IMR-90 (cell line): ENCODE measurements around the gene PTPRN2. TPM values are rescaled to one million over a fixed set of nuclear protein-coding genes. Genes with fewer than 3 reads are reported as not detected.

Experiments used
- ATAC-seq: fragments of 200-7000 bp; cut with Tn5 transposase; 2 replicates; pipeline ENCODE4 v1.9.1; 2020; ENCODE audit warnings: low read depth, mild to moderate bottlenecking, moderate library complexity
- BruUV-seq: library from RNA; stranded (reverse); fragments of 400-500 nt; replicated peaks from 2 replicates; lab custom pipeline; 2021; lab: Mats Ljungman, UMichigan
- CTCF ChIA-PET: fragments of 300-600 bp; formaldehyde crosslinking; extraction: SDS; loops from one replicate; lab custom pipeline; 2021; ENCODE audit warnings: antibody characterized with exemption; lab: Yijun Ruan, JAX
- POLR2A ChIA-PET: fragments of 300-600 bp; sonication (Branson Sonifier 250); formaldehyde crosslinking; loops from one replicate; lab custom pipeline; 2022; ENCODE audit warnings: antibody characterized with exemption; ENCODE audit not compliant: unreplicated experiment; lab: Charles Lee
- DNase-seq: peaks from one replicate; pipeline ENCODE4 v3.0.0; 2013
- H2AFZ ChIP-seq: replicated peaks from 2 replicates; pipeline ENCODE3; 2013; ENCODE audit warnings: low read length, mild to moderate bottlenecking; ENCODE audit not compliant: poor library complexity
- H2AK5ac ChIP-seq: 2 replicates; pipeline ENCODE4 v1.6.1; 2013; ENCODE audit warnings: low read depth, low read length, inconsistent platforms
- H2AK9ac ChIP-seq: replicated peaks from 2 replicates; pipeline ENCODE3; 2013; ENCODE audit warnings: mild to moderate bottlenecking, low read depth, low read length, moderate library complexity; ENCODE audit not compliant: poor library complexity
- H2BK120ac ChIP-seq: 2 replicates; pipeline ENCODE4 v1.6.1; 2013; ENCODE audit warnings: low read depth, low read length, inconsistent platforms
- H2BK15ac ChIP-seq: 3 replicates; pipeline ENCODE4 v1.6.1; 2013; ENCODE audit warnings: low read depth, low read length, inconsistent platforms
- H2BK20ac ChIP-seq: 2 replicates; pipeline ENCODE4 v1.6.1; 2013; ENCODE audit warnings: low read depth, mild to moderate bottlenecking, inconsistent platforms, low read length, moderate library complexity
- H2BK5ac ChIP-seq: 2 replicates; pipeline ENCODE4 v1.6.1; 2013; ENCODE audit warnings: mild to moderate bottlenecking, low read depth, low read length, inconsistent platforms; ENCODE audit not compliant: poor library complexity, severe bottlenecking
- H3K14ac ChIP-seq: replicated peaks from 2 replicates; pipeline ENCODE4 v1.6.1; 2013; ENCODE audit warnings: low read depth, low read length, inconsistent platforms
- H3K18ac ChIP-seq: 2 replicates; pipeline ENCODE4 v1.6.1; 2013; ENCODE audit warnings: low read depth, low read length, control low read depth
- H3K23ac ChIP-seq: 2 replicates; pipeline ENCODE4 v1.6.1; 2013; ENCODE audit warnings: low read depth, low read length, inconsistent platforms
- H3K27ac ChIP-seq: 2 replicates; pipeline ENCODE4 v1.5.1; 2013; ENCODE audit warnings: mild to moderate bottlenecking, control low read depth, low read length; ENCODE audit not compliant: insufficient read depth
- H3K27me3 ChIP-seq: 2 replicates; pipeline ENCODE4 v1.6.1; 2013; ENCODE audit warnings: low read length; ENCODE audit not compliant: control insufficient read depth, insufficient read depth
- H3K36me3 ChIP-seq: 2 replicates; pipeline ENCODE4 v1.6.1; 2013; ENCODE audit warnings: low read length, mixed read lengths; ENCODE audit not compliant: control insufficient read depth, insufficient read depth
- H3K4ac ChIP-seq: 2 replicates; pipeline ENCODE4 v1.6.1; 2013; ENCODE audit warnings: low read depth, low read length, inconsistent platforms
- H3K4me1 ChIP-seq: 2 replicates; pipeline ENCODE4 v1.6.1; 2013; ENCODE audit warnings: low read length, mixed read lengths; ENCODE audit not compliant: control insufficient read depth, insufficient read depth
- H3K4me2 ChIP-seq: 2 replicates; pipeline ENCODE4 v1.6.1; 2013; ENCODE audit warnings: low read depth, mild to moderate bottlenecking, control low read depth, low read length, moderate library complexity
- H3K4me3 ChIP-seq: 2 replicates; pipeline ENCODE4 v1.5.1; 2013; ENCODE audit warnings: low read depth, mild to moderate bottlenecking, control low read depth, low read length, moderate library complexity; ENCODE audit not compliant: insufficient read depth
- H3K56ac ChIP-seq: 2 replicates; pipeline ENCODE4 v1.6.1; 2013; ENCODE audit warnings: low read length, inconsistent platforms; ENCODE audit not compliant: insufficient read depth; ENCODE audit errors: extremely low read depth
- H3K79me1 ChIP-seq, 2 experiments: 2 replicates each; pipeline ENCODE4 v1.6.1; 2013; ENCODE audit warnings: low read length in 2 of 2, inconsistent platforms in 1 of 2, low read depth in 1 of 2
- H3K9ac ChIP-seq: 2 replicates; pipeline ENCODE4 v1.6.1; 2013; ENCODE audit warnings: low read depth, low read length, control low read depth
- H3K9me1 ChIP-seq: 2 replicates; pipeline ENCODE4 v1.6.1; 2013; ENCODE audit warnings: low read length, inconsistent platforms; ENCODE audit not compliant: insufficient read depth
- H3K9me3 ChIP-seq: 2 replicates; pipeline ENCODE4 v1.6.1; 2013; ENCODE audit warnings: low read length; ENCODE audit not compliant: control insufficient read depth, insufficient read depth
- H4K20me1 ChIP-seq: 2 replicates; pipeline ENCODE4 v1.6.1; 2013; ENCODE audit warnings: low read length, inconsistent platforms; ENCODE audit not compliant: insufficient read depth
- H4K5ac ChIP-seq: 2 replicates; pipeline ENCODE4 v1.6.1; 2013; ENCODE audit warnings: mild to moderate bottlenecking, low read depth, low read length, control low read depth
- H4K8ac ChIP-seq, 2 experiments: 2 replicates each; pipeline ENCODE4 v1.6.1; 2013; ENCODE audit warnings: low read depth in 2 of 2, low read length in 2 of 2, control low read depth in 1 of 2, inconsistent platforms in 1 of 2
- H4K91ac ChIP-seq: 2 replicates; pipeline ENCODE4 v1.6.1; 2013; ENCODE audit warnings: low read depth, low read length, inconsistent platforms; ENCODE audit not compliant: insufficient read depth
- BHLHE40 ChIP-seq: fragments of 150-350 bp; IDR thresholded peaks from 2 replicates; pipeline ENCODE4 v1.6.1; 2016; ENCODE audit warnings: mild to moderate bottlenecking, low read depth, low read length
- CEBPB ChIP-seq: IDR thresholded peaks from 2 replicates; pipeline ENCODE4 v1.6.1; 2012; ENCODE audit warnings: low read depth, low read length, improper control_type of control experiment
- CHD1 ChIP-seq: IDR thresholded peaks from 2 replicates; pipeline ENCODE4 v1.6.1; 2012; ENCODE audit warnings: low read depth, low read length, improper control_type of control experiment
- FOS ChIP-seq: fragments of 150-350 bp; IDR thresholded peaks from 2 replicates; pipeline ENCODE4 v1.6.1; 2016; ENCODE audit warnings: low read depth, low read length
- MAFK ChIP-seq: IDR thresholded peaks from 2 replicates; pipeline ENCODE4 v1.6.1; 2012; ENCODE audit warnings: low read depth, low read length, improper control_type of control experiment
- MAZ ChIP-seq: IDR thresholded peaks from 2 replicates; pipeline ENCODE4 v1.6.1; 2012; ENCODE audit warnings: low read depth, mild to moderate bottlenecking, low read length, improper control_type of control experiment, moderate library complexity, borderline replicate concordance
- MXI1 ChIP-seq: IDR thresholded peaks from 2 replicates; pipeline ENCODE4 v1.6.1; 2012; ENCODE audit warnings: low read depth, mild to moderate bottlenecking, low read length, moderate library complexity, borderline replicate concordance
- NFE2L2 ChIP-seq: fragments of 150-350 bp; IDR thresholded peaks from 2 replicates; pipeline ENCODE4 v1.6.1; 2016; ENCODE audit warnings: low read depth, mild to moderate bottlenecking, low read length
- POLR2A ChIP-seq: IDR thresholded peaks from 2 replicates; pipeline ENCODE4 v1.6.1; 2012; ENCODE audit warnings: mild to moderate bottlenecking, low read depth, low read length
- RAD21 ChIP-seq: IDR thresholded peaks from 2 replicates; pipeline ENCODE4 v1.6.1; 2012; ENCODE audit warnings: low read length, improper control_type of control experiment
- RCOR1 ChIP-seq: IDR thresholded peaks from 2 replicates; pipeline ENCODE4 v1.6.1; 2012; ENCODE audit warnings: mild to moderate bottlenecking, low read length, improper control_type of control experiment; ENCODE audit not compliant: insufficient replicate concordance
- RFX5 ChIP-seq: IDR thresholded peaks from 2 replicates; pipeline ENCODE4 v1.8.0; 2012; ENCODE audit warnings: low read depth, mild to moderate bottlenecking, low read length, moderate library complexity
- SMC3 ChIP-seq: fragments of 150-350 bp; IDR thresholded peaks from 2 replicates; pipeline ENCODE4 v1.6.1; 2016; ENCODE audit warnings: low read depth, mild to moderate bottlenecking, antibody characterized with exemption, low read length, moderate library complexity
- WGBS, 2 experiments: methylation state at CpG; one replicate each; pipeline versions ENCODE4 v1.1.5 to v1.1.7; 2013; ENCODE audit warnings: missing lambda C conversion rate in 2 of 2; ENCODE audit not compliant: insufficient read length in 1 of 2; ENCODE audit errors: extremely low coverage in 2 of 2; 5-methylcytosine and 5-hydroxymethylcytosine counted together
- dilution Hi-C: fragments of 300-500 bp; cut with HindIII; formaldehyde crosslinking; loops from one replicate; pipeline ENCODE4 v1.14.3; 2018; ENCODE audit warnings: low sequenced_read_pairs; ENCODE audit not compliant: unreplicated experiment
- in situ Hi-C: fragments of 300-500 bp; cut with MboI; formaldehyde crosslinking; loops from 3 replicates; pipeline ENCODE4 v1.14.3; 2019; ENCODE audit warnings: low sequenced_read_pairs, inconsistent platforms, mixed read lengths
- intact Hi-C: fragments of 100-400 bp; cut with micrococcal nuclease; formaldehyde crosslinking; loops from 2 replicates; pipeline ENCODE4 v1.10.0; 2022
- polyA plus RNA-seq, 3 experiments: library from polyadenylated mRNA; depleted of rRNA; stranded (reverse); fragments of >200 nt; gene quantifications; 2 replicates each; pipeline ENCODE4 v1.2.3, GENCODE V29; 2012; ENCODE audit warnings: low replicate concordance in 1 of 3
- total RNA-seq: library from RNA; depleted of rRNA; stranded (reverse); fragments of >200 nt; gene quantifications from 2 replicates; pipeline ENCODE4 v1.2.3, GENCODE V29; 2012
- TF ChIP-seq, protein P1 (sequence below): fragments of 150-350 bp; IDR thresholded peaks from 2 replicates; pipeline ENCODE4 v1.6.1; 2016; ENCODE audit warnings: low read depth, mild to moderate bottlenecking, low read length, moderate library complexity, borderline replicate concordance
- TF ChIP-seq, protein P2 (sequence below): conservative IDR thresholded peaks from 2 replicates; pipeline ENCODE4 v1.5.1; 2012; ENCODE audit warnings: mild to moderate bottlenecking, low read depth, low read length, improper control_type of control experiment
- TF ChIP-seq, protein P3 (sequence below): fragments of 150-350 bp; IDR thresholded peaks from 2 replicates; pipeline ENCODE4 v1.6.1; 2017; ENCODE audit warnings: mild to moderate bottlenecking, antibody characterized with exemption, low read length, low read depth

The PTPRN2 gene
- total and polyA plus RNA-seq, 2 of the 4 experiments (the other 2 are of a cell fraction): 0.03 TPM; not detected in 1

DNA sequence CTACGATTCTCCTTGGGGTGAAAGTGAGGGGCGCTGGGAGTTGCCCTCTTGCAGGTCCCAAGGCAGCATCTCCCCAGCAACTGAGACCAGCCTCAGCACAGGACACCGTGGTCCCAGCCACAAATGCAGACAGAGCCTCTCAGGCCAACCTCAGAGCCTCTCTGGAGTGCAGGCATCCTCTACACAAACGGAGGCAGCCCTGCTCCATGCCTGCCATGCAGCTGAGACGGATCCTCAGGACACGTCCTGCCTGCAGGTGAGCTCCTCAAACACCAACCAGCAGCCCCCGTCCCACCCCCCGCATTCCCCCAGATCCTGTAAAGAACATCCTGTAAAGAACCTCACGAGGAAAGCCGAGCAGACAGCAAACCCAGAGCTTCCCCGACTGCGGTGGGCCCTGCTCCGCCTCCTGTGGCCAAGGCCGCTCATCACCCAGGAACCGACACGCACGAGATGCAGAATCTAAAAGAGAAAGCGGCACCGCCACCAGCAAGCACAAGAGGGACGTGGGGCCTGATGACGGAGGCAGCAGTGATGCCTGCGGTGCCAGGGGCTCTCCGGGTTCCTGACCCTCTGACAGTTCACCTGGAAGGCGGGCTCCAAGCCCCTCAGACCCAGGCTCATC lies 186.9 kb downstream of the PTPRN2 start:
- H3K9me1 ChIP-seq: no peaks in the 10 kb centered on the region
- H3K9ac ChIP-seq: no peak overlapping the region
- H3K27ac ChIP-seq: no peak overlapping the region
- no peak overlapping the region for H4K5ac ChIP-seq
- no peak overlapping the region for H3K4me2 ChIP-seq
- no peak overlapping the region for H3K4ac ChIP-seq
- H2BK5ac ChIP-seq: no peak overlapping the region
- TF ChIP-seq MXI1 (no peak), RFX5 (no peak), NFE2L2 (no peak), POLR2A (no peak), MAFK (no peak), CHD1 (no peak), RCOR1 (no peak), RAD21 (no peak), BHLHE40 (no peak), MAZ (no peak), SMC3 (no peak), CEBPB (no peak), FOS (no peak)
- TF ChIP-seq, protein P1, sequence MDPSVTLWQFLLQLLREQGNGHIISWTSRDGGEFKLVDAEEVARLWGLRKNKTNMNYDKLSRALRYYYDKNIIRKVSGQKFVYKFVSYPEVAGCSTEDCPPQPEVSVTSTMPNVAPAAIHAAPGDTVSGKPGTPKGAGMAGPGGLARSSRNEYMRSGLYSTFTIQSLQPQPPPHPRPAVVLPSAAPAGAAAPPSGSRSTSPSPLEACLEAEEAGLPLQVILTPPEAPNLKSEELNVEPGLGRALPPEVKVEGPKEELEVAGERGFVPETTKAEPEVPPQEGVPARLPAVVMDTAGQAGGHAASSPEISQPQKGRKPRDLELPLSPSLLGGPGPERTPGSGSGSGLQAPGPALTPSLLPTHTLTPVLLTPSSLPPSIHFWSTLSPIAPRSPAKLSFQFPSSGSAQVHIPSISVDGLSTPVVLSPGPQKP: no peak
- TF ChIP-seq, protein P2, sequence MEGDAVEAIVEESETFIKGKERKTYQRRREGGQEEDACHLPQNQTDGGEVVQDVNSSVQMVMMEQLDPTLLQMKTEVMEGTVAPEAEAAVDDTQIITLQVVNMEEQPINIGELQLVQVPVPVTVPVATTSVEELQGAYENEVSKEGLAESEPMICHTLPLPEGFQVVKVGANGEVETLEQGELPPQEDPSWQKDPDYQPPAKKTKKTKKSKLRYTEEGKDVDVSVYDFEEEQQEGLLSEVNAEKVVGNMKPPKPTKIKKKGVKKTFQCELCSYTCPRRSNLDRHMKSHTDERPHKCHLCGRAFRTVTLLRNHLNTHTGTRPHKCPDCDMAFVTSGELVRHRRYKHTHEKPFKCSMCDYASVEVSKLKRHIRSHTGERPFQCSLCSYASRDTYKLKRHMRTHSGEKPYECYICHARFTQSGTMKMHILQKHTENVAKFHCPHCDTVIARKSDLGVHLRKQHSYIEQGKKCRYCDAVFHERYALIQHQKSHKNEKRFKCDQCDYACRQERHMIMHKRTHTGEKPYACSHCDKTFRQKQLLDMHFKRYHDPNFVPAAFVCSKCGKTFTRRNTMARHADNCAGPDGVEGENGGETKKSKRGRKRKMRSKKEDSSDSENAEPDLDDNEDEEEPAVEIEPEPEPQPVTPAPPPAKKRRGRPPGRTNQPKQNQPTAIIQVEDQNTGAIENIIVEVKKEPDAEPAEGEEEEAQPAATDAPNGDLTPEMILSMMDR: no peak
- TF ChIP-seq, protein P3, sequence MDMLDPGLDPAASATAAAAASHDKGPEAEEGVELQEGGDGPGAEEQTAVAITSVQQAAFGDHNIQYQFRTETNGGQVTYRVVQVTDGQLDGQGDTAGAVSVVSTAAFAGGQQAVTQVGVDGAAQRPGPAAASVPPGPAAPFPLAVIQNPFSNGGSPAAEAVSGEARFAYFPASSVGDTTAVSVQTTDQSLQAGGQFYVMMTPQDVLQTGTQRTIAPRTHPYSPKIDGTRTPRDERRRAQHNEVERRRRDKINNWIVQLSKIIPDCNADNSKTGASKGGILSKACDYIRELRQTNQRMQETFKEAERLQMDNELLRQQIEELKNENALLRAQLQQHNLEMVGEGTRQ: no peak
- H3K18ac ChIP-seq: no peak overlapping the region
- no peaks in the 10 kb centered on the region for H3K79me1 ChIP-seq
- H2BK20ac ChIP-seq: no peak overlapping the region
- no peak overlapping the region for H4K8ac ChIP-seq
- no peak overlapping the region for H3K56ac ChIP-seq
- no peaks in the 10 kb centered on the region for H4K20me1 ChIP-seq
- no peak overlapping the region for H2AK5ac ChIP-seq
- DNase-seq (no peak), ATAC-seq (no peak)
- 40% methylated on average over 4 of the region's 24 CpGs; no CpG with 5 or more reads in 1 of the 2 experiments for WGBS, 2 experiments
- dilution Hi-C loops: no loop called here
- no peaks in the 10 kb centered on the region for H3K4me1 ChIP-seq
- H2BK120ac ChIP-seq: no peak overlapping the region
- CTCF ChIA-PET: no interaction called here
- no peak overlapping the region for H3K14ac ChIP-seq
- in situ Hi-C loops: no loop called here
- H2AK9ac ChIP-seq: no peak overlapping the region
- BruUV-seq: no TSS peak
- H4K91ac ChIP-seq: no peak overlapping the region
- intact Hi-C loops: no loop called here
- H2BK15ac ChIP-seq: no peak overlapping the region
- H3K23ac ChIP-seq: no peak overlapping the region
- H3K36me3 ChIP-seq: no peaks in the 10 kb centered on the region
- no peak overlapping the region for H2AFZ ChIP-seq
- no peak overlapping the region for H3K4me3 ChIP-seq
- H3K9me3 ChIP-seq: peaks cover 43% of the 10 kb centered on the region
- POLR2A ChIA-PET: no interaction called here
- no peaks in the 10 kb centered on the region for H3K27me3 ChIP-seq
